GM18505 (cell line): ENCODE measurements around the gene INCENP.

Source experiments
- ATAC-seq: cut with Tn5 transposase; IDR thresholded peaks from one replicate; pipeline ENCODE4 v1.9.1; 2021; ENCODE audit not compliant: unreplicated experiment
- POLR2A ChIP-seq: IDR thresholded peaks from 4 replicates; pipeline ENCODE4 v1.6.1; 2011; ENCODE audit warnings: borderline replicate concordance; ENCODE audit not compliant: insufficient read depth, insufficient read length; ENCODE audit errors: extremely low read depth

The INCENP gene

GRCh38 chr11:62139526-62140303, 15.9 kb downstream of the INCENP start:
- no peak for ATAC-seq
- TF ChIP-seq POLR2A = no peak

GRCh38 chr11:62140304-62141110, 16.7 kb downstream of the INCENP start:
- ATAC-seq = no peak
- TF ChIP-seq POLR2A = no peak

GRCh38 chr11:62141111-62142042, 17.6 kb downstream of the INCENP start:
- no peak for TF ChIP-seq POLR2A
- ATAC-seq = no peak

- TF ChIP-seq POLR2A = no peak
- no peak for ATAC-seq
Observed at GRCh38 chr11:62142043-62142375, 18.2 kb downstream of the INCENP start.

- no peak for TF ChIP-seq POLR2A
- no peak for ATAC-seq
Observed at GRCh38 chr11:62142921-62143320, 19.1 kb downstream of the INCENP start.

- TF ChIP-seq POLR2A = no peak
- no peak for ATAC-seq
Observed at GRCh38 chr11:62143727-62144126, 19.9 kb downstream of the INCENP start.

- no peak for ATAC-seq
- no peak for TF ChIP-seq POLR2A
Observed at GRCh38 chr11:62144641-62145255, 20.9 kb downstream of the INCENP start.

- no peak for ATAC-seq
- no peak for TF ChIP-seq POLR2A
Observed at GRCh38 chr11:62145261-62145871, 21.6 kb downstream of the INCENP start.

GRCh38 chr11:62146476-62147200, 22.8 kb downstream of the INCENP start:
- TF ChIP-seq POLR2A = no peak
- ATAC-seq = no peak

- TF ChIP-seq POLR2A = no peak
- ATAC-seq = no peak
Observed at GRCh38 chr11:62147545-62147944, 23.7 kb downstream of the INCENP start.

- ATAC-seq = no peak
- TF ChIP-seq POLR2A = no peak
Observed at GRCh38 chr11:62148271-62148980, 24.6 kb downstream of the INCENP start.
